ENCODE measurements around the gene NKAIN2.

- no peak for TF ChIP-seq ATF2 (tag by site-specific recombination; IDR thresholded peaks at IDR 0.05; ENCODE audit: low read depth)
- no peak for TF ChIP-seq ZNF423 (tag by site-specific recombination; IDR thresholded peaks at IDR 0.05)
- TF ChIP-seq CTCF (tag by site-specific recombination; IDR thresholded peaks at IDR 0.05) = no peak
- TF ChIP-seq YY1 (tag by site-specific recombination; IDR thresholded peaks at IDR 0.05) = no peak
These were observed 346.0 kb downstream of the NKAIN2 start for GRCh38 chr6:124149646-124150045.
